Measurements from ENCODE around the gene SLC24A2.

- TF ChIP-seq CTCF (optimal IDR thresholded peaks at IDR 0.05 in 1 of 3, IDR thresholded peaks at IDR 0.05 in 1 of 3, conservative IDR thresholded peaks at IDR 0.05 in 1 of 3; ENCODE audit: extremely low read depth in 1 of 3, insufficient read depth in 2 of 3, low read length in 3 of 3), result no peak
- TF ChIP-seq EZH2 (IDR thresholded peaks at IDR 0.05; ENCODE audit: low read length), result no peak
Observed at GRCh38 chr9:19828576-19829109, 39.8 kb upstream of the SLC24A2 start.

Measured in keratinocyte (primary cell).